CD4-positive, alpha-beta T cell (primary cell): ENCODE results near the gene NADK2. TPM values are rescaled to one million over a fixed set of nuclear protein-coding genes. Genes with fewer than 3 reads are reported as not detected.
A peak's percentile ranks its signal among the peaks of the same experiment; 100 is the strongest.

Experiments used
- ATAC-seq: fragments of 200-7000 bp; cut with Tn5 transposase; one replicate; pipeline ENCODE4 v1.10.0; 2022; ENCODE audit warnings: mild to moderate bottlenecking; ENCODE audit not compliant: poor library complexity
- CTCF ChIA-PET: fragments of 350-600 bp; sonication (Branson Sonifier 250); formaldehyde crosslinking; loops from one replicate; lab custom pipeline; 2021; ENCODE audit warnings: antibody characterized with exemption, inconsistent platforms; lab: Charles Lee
- POLR2A ChIA-PET: fragments of 350-600 bp; sonication (Branson Sonifier 250); formaldehyde crosslinking; loops from one replicate; lab custom pipeline; 2021; ENCODE audit warnings: antibody characterized with exemption, inconsistent platforms; lab: Charles Lee
- DNase-seq, 14 experiments: peaks; one replicate each; pipeline ENCODE4 v3.0.0-alpha.2; 2013 to 2020; ENCODE audit warnings: mixed read lengths in 2 of 14
- H3K27ac ChIP-seq, 2 donors: one replicate each; pipeline versions ENCODE4 v1.5.1 to v1.7.0; 2013; ENCODE audit warnings: low read length in 2 of 2, low read depth in 1 of 2, mild to moderate bottlenecking in 1 of 2
- H3K27me3 ChIP-seq, 2 experiments: 1 replicate in 1 of 2; 2 replicates in 1 of 2; pipeline versions ENCODE4 v1.6.1 to v1.7.0; 2013; ENCODE audit warnings: low read length in 2 of 2, control low read depth in 1 of 2, mild to moderate bottlenecking in 1 of 2, moderate library complexity in 1 of 2; ENCODE audit not compliant: insufficient read depth in 2 of 2, control insufficient read depth in 1 of 2
- H3K36me3 ChIP-seq: one replicate; pipeline ENCODE4 v1.6.1; 2013; ENCODE audit warnings: low read length, control low read depth; ENCODE audit not compliant: insufficient read depth
- H3K4me1 ChIP-seq: one replicate; pipeline ENCODE4 v1.6.1; 2013; ENCODE audit warnings: low read length, control low read depth; ENCODE audit not compliant: insufficient read depth
- H3K4me3 ChIP-seq: one replicate; pipeline ENCODE4 v1.5.1; 2013; ENCODE audit warnings: mild to moderate bottlenecking, low read length, moderate library complexity
- H3K9me3 ChIP-seq, 2 experiments: 1 replicate in 1 of 2; 2 replicates in 1 of 2; pipeline versions ENCODE4 v1.6.1 to v1.7.0; 2013; ENCODE audit warnings: low read length in 2 of 2, mild to moderate bottlenecking in 2 of 2, control low read depth in 1 of 2, moderate library complexity in 1 of 2; ENCODE audit not compliant: control insufficient read depth in 1 of 2, insufficient read depth in 1 of 2
- H3K27ac Mint-ChIP-seq: one replicate; pipeline ENCODE4 v1.8.0; 2020; ENCODE audit warnings: mixed read lengths
- H3K27me3 Mint-ChIP-seq: one replicate; pipeline ENCODE4 v1.8.0; 2021; ENCODE audit warnings: mixed read lengths
- H3K36me3 Mint-ChIP-seq: one replicate; pipeline ENCODE4 v1.8.0; 2021; ENCODE audit warnings: low read depth, mixed read lengths
- H3K4me1 Mint-ChIP-seq: one replicate; pipeline ENCODE4 v1.8.0; 2021; ENCODE audit warnings: low read depth, mixed read lengths
- H3K4me3 Mint-ChIP-seq: one replicate; pipeline ENCODE4 v1.8.0; 2020; ENCODE audit warnings: mild to moderate bottlenecking, mixed read lengths
- H3K9me3 Mint-ChIP-seq: one replicate; pipeline ENCODE4 v1.8.0; 2020; ENCODE audit warnings: mixed read lengths
- CTCF ChIP-seq: fragments of 200-600 bp; IDR thresholded peaks from one replicate; pipeline ENCODE4 v1.8.0; 2022; ENCODE audit warnings: antibody characterized with exemption, mild to moderate bottlenecking
- intact Hi-C, 2 experiments: fragments of 100-400 bp; cut with DNase I in 1 of 2; cut with micrococcal nuclease in 1 of 2; formaldehyde crosslinking; loops; one replicate each; pipeline versions ENCODE4 v1.15.1 to v1.9.0; 2023 to 2025; cut with DNase I, micrococcal nuclease
- total RNA-seq, 174 experiments: library from RNA in 2 of 174; stranded (reverse) in 2 of 174; gene quantifications; one replicate each; pipeline ENCODE4 v1.2.3 and lab custom pipeline; 2021 to 2026

The NADK2 gene
- total RNA-seq, 2 experiments from 2014 or later, result 12.5 to 13.3 TPM

- POLR2A ChIA-PET, result interaction anchor here (0.7 to 3.8 kb wide), 16 partner anchors 9 to 1326 kb away, joined by 3 to 49 read pairs (median 6); partner anchors contain the start of genes BRIX1, CPLANE1, DNAJC21 and LMBRD2
- peaks cover 61% of the 10 kb centered on the region for H3K4me1 Mint-ChIP-seq
- Histone ChIP-seq H3K9me3 (no peaks in the 10 kb centered on the region), H3K36me3 (no peaks in the 10 kb centered on the region), H3K4me1 (peaks cover 22% of the 10 kb centered on the region), H3K4me3 (peak overlapping the region; percentile 85), H3K27me3 (no peaks in the 10 kb centered on the region), H3K27ac (peak overlapping the region; percentile 85 to 91)
- H3K27me3 Mint-ChIP-seq, result no peaks in the 10 kb centered on the region
- DNase-seq (peak in 11 of 14 experiments; percentile 1 to 48 (median 18)), ATAC-seq (no peak)
- peak overlapping the region; percentile 85 for H3K4me3 Mint-ChIP-seq
- H3K9me3 Mint-ChIP-seq, result no peaks in the 10 kb centered on the region
- H3K36me3 Mint-ChIP-seq, result peaks cover 4% of the 10 kb centered on the region
- CTCF ChIA-PET, result interaction anchor here (0.6 to 2.5 kb wide), 23 partner anchors 10 to 1311 kb away, joined by 3 to 23 read pairs (median 4); partner anchors contain the start of genes LMBRD2 and SKP2
- peak overlapping the region; percentile 85 for H3K27ac Mint-ChIP-seq
- no peak for TF ChIP-seq CTCF
- intact Hi-C loops, result loop anchor here (2.0 to 10.0 kb wide), 7 partner anchors 88 to 1404 kb away; partner anchors contain the start of genes DNAJC21 (in 2 of the 2), IL7R (in 1 of the 2), NIPBL (in 1 of the 2) and NUP155 (in 1 of the 2)
Measured at GRCh38 chr5:36240779-36241630, 720 bp downstream of the NADK2 start.

- Histone ChIP-seq H3K27ac (peak overlapping the region in 1 of 2 donors; percentile 46), H3K9me3 (no peaks in the 10 kb centered on the region), H3K4me3 (no peak overlapping the region), H3K27me3 (no peaks in the 10 kb centered on the region), H3K4me1 (peaks cover 22% of the 10 kb centered on the region), H3K36me3 (no peaks in the 10 kb centered on the region)
- no peaks in the 10 kb centered on the region for H3K9me3 Mint-ChIP-seq
- no peak for TF ChIP-seq CTCF
- H3K4me3 Mint-ChIP-seq, result peak overlapping the region; percentile 85
- H3K4me1 Mint-ChIP-seq, result peaks cover 61% of the 10 kb centered on the region
- CTCF ChIA-PET, result no interaction called here
- no peak for ATAC-seq
- H3K36me3 Mint-ChIP-seq, result peaks cover 4% of the 10 kb centered on the region
- H3K27me3 Mint-ChIP-seq, result no peaks in the 10 kb centered on the region
- intact Hi-C loops, result loop anchor here (2.0 to 10.0 kb wide), 8 partner anchors 87 to 1402 kb away; partner anchors contain the start of genes DNAJC21 (in 2 of the 2), IL7R (in 1 of the 2), NIPBL (in 1 of the 2) and NUP155 (in 1 of the 2)
- peak in 2 of 14 experiments; percentile 10 for DNase-seq
- peak overlapping the region; percentile 85 for H3K27ac Mint-ChIP-seq
- POLR2A ChIA-PET, result interaction anchor here (1.5 kb wide), 1 partner anchor 88 kb away, joined by 6 read pairs; the partner anchor contains the start of genes LMBRD2 and SKP2
Measured at GRCh38 chr5:36239370-36240293, 2.1 kb downstream of the NADK2 start.
